Measurements from ENCODE around the gene CD36.

- TF ChIP-seq CTCF (IDR thresholded peaks at IDR 0.05; ENCODE audit: low read depth, low read length) (no peak), EZH2phosphoT487 (IDR thresholded peaks at IDR 0.05; ENCODE audit: low read depth) (no peak)
Observed at GRCh38 chr7:80707318-80707717, 68.9 kb downstream of the CD36 start.
